Psoas muscle (tissue), 8 donors: Measurements from ENCODE around the gene SRI. TPM values are rescaled to one million over a fixed set of nuclear protein-coding genes. Genes with fewer than 3 reads are reported as not detected.

ENCODE experiments used
- ATAC-seq, 4 donors: fragments of 200-7000 bp; cut with Tn5 transposase; one replicate each; pipeline ENCODE4 v1.9.1; 2020; ENCODE audit warnings: moderate library complexity in 3 of 4, mild to moderate bottlenecking in 2 of 4
- DNase-seq, 2 donors: peaks; one replicate each; pipeline ENCODE4 v3.0.0-alpha.2; 2020
- H3K27ac ChIP-seq: fragments of 200-600 bp; one replicate; pipeline ENCODE4 v1.8.0; 2022
- H3K27me3 ChIP-seq, 3 donors: fragments of 200-600 bp in 1 of 3; one replicate each; pipeline versions ENCODE4 v1.6.1 to v1.8.0; 2013 to 2022; ENCODE audit warnings: low read length in 2 of 3, mild to moderate bottlenecking in 2 of 3, moderate library complexity in 1 of 3; ENCODE audit not compliant: insufficient read depth in 3 of 3
- H3K36me3 ChIP-seq, 2 donors: fragments of 200-600 bp in 1 of 2; one replicate each; pipeline versions ENCODE4 v1.6.1 to v1.8.0; 2013 to 2022; ENCODE audit warnings: low read depth in 1 of 2, mild to moderate bottlenecking in 1 of 2, moderate library complexity in 1 of 2; ENCODE audit not compliant: insufficient read depth in 1 of 2
- H3K4me1 ChIP-seq: fragments of 200-600 bp; one replicate; pipeline ENCODE4 v1.8.0; 2022
- H3K4me3 ChIP-seq: fragments of 200-600 bp; one replicate; pipeline ENCODE4 v1.8.0; 2022; ENCODE audit warnings: mild to moderate bottlenecking
- H3K9me3 ChIP-seq: fragments of 200-600 bp; one replicate; pipeline ENCODE4 v1.8.0; 2022
- WGBS, 3 donors: extraction: QIAGEN DNeasy Blood & Tissue Kit; methylation state at CpG; one replicate each; pipeline versions ENCODE4 v1.1.6 to v1.1.7; 2013; 5-methylcytosine and 5-hydroxymethylcytosine counted together
- intact Hi-C, 2 donors: fragments of 100-400 bp; cut with DNase I; formaldehyde crosslinking; loops; one replicate each; pipeline versions ENCODE4 v1.11.0 to v1.14.2; 2022
- polyA plus RNA-seq, 3 donors: library from polyadenylated mRNA; stranded (reverse); fragments of 200-250 nt; gene quantifications; one replicate each; pipeline ENCODE4 v1.2.3, GENCODE V29; 2013
- total RNA-seq, 4 donors: library from RNA; stranded (reverse); fragmentation: NEBNext Ultra II Directional in 2 of 4; extraction: Animal tissue kit (Norgen Biotek cat#: 25700) in 2 of 4; gene quantifications; one replicate each; pipeline versions ENCODE4 v1.2.1 to v1.2.4, GENCODE V29; 2021 to 2023
- TF ChIP-seq, protein P1 (sequence below): fragments of 200-600 bp; IDR thresholded peaks from one replicate; pipeline ENCODE4 v1.8.0; 2022; ENCODE audit warnings: antibody characterized with exemption
- donor health status: healthy with polysubstance abuse.
- donor health status: DM: no; HTN: no; CAD: no; lungs with moderate emphysema.
- donor health status: Bipolar disorder and iron deficiency.
- donor health status: healthy.
- donor health status: DM: yes; HTN: yes; CAD: no.
- donor health status: DM: no; HTN: no; CAD: no.
- donor health status: DM: no; HTN: no; CAD: no.
- donor health status: DM: yes; HTN: yes; CAD: no.

Gene SRI
- total and polyA plus RNA-seq, 7 donors = 24.4 to 46.7 (median 38.0) TPM

- Histone ChIP-seq H3K4me1 (no peaks in the 10 kb centered on the region), H3K27me3 (no peaks in the 10 kb centered on the region), H3K4me3 (no peak overlapping the region), H3K9me3 (no peaks in the 10 kb centered on the region), H3K36me3 (no peaks in the 10 kb centered on the region), H3K27ac (no peak overlapping the region)
- intact Hi-C loops = no loop called here
- ATAC-seq = no peak
- TF ChIP-seq, protein P1, sequence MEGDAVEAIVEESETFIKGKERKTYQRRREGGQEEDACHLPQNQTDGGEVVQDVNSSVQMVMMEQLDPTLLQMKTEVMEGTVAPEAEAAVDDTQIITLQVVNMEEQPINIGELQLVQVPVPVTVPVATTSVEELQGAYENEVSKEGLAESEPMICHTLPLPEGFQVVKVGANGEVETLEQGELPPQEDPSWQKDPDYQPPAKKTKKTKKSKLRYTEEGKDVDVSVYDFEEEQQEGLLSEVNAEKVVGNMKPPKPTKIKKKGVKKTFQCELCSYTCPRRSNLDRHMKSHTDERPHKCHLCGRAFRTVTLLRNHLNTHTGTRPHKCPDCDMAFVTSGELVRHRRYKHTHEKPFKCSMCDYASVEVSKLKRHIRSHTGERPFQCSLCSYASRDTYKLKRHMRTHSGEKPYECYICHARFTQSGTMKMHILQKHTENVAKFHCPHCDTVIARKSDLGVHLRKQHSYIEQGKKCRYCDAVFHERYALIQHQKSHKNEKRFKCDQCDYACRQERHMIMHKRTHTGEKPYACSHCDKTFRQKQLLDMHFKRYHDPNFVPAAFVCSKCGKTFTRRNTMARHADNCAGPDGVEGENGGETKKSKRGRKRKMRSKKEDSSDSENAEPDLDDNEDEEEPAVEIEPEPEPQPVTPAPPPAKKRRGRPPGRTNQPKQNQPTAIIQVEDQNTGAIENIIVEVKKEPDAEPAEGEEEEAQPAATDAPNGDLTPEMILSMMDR = no peak
- no peak for DNase-seq
These were observed 34.2 kb downstream of the SRI start for GRCh38 chr7:88185650-88186049.

DNA sequence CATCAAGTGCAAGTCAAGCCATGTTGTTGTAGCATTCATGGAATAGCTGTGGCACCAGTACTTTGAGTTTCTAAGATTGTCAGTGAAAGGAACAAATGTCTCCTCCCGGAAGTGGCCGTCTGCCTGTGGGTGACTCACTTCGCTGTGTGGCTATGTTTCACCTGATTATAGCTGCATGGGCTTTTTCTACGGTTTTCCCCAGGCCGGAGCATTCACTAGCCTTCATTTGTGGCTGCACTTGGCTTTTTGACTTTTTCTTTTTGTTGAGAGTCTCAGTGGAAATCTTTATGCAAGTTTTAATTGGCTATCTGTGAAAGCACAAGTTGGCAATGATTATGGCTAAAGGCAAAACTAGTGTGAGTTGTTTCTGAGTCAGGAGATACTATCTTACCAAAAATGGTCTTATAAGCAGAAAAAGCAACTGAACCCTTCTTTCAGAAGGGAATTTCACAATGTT is 35.0 kb downstream of the SRI start:
- intact Hi-C loops = no loop called here
- Histone ChIP-seq H3K36me3 (no peaks in the 10 kb centered on the region), H3K9me3 (no peaks in the 10 kb centered on the region), H3K27me3 (no peaks in the 10 kb centered on the region), H3K4me3 (no peak overlapping the region), H3K4me1 (no peaks in the 10 kb centered on the region), H3K27ac (no peak overlapping the region)
- ATAC-seq = no peak
- TF ChIP-seq, protein P1 = no peak
- 50 to 70% (median 58%) methylated on average over 5 of the region's 5 CpGs for WGBS, 3 donors
- DNase-seq = no peak

DNA sequence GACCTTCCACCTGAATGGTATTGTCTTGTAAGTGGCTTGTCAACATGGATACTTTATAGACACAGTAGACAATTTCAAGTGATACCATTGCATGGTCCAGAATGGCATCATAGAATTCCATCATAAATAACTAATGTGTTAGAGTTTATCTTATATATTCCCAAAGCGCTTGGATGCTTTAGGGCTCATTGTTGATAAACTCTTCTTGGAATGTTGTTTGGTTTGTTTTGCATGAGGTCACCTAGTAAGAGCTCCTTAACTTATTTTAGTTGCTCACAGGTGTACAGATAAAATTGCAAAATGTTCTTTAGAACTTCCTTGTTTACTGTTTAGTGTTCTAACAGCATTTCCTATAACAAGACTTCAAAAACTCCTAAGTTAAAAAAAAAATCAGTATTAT is 36.8 kb downstream of the SRI start:
- H3K4me3 ChIP-seq = no peak overlapping the region
- 95 to 100% (median 97%) methylated on average over 1 of the region's 1 CpG for WGBS, 3 donors
- no peaks in the 10 kb centered on the region for H3K4me1 ChIP-seq
- ATAC-seq (no peak), DNase-seq (no peak)
- H3K27me3 ChIP-seq = no peaks in the 10 kb centered on the region
- H3K36me3 ChIP-seq = no peaks in the 10 kb centered on the region
- H3K9me3 ChIP-seq = no peaks in the 10 kb centered on the region
- intact Hi-C loops = no loop called here
- TF ChIP-seq, protein P1 = no peak
- H3K27ac ChIP-seq = no peak overlapping the region

GRCh38 chr7:88176190-88176589 is 43.6 kb downstream of the SRI start:
- Histone ChIP-seq H3K27ac (no peak overlapping the region), H3K4me1 (no peaks in the 10 kb centered on the region), H3K4me3 (no peak overlapping the region), H3K27me3 (no peaks in the 10 kb centered on the region), H3K36me3 (no peaks in the 10 kb centered on the region), H3K9me3 (no peaks in the 10 kb centered on the region)
- TF ChIP-seq, protein P1 = no peak
- ATAC-seq (no peak), DNase-seq (no peak)
- 89 to 93% (median 91%) methylated on average over 5 of the region's 5 CpGs for WGBS, 3 donors
- intact Hi-C loops = no loop called here

DNA sequence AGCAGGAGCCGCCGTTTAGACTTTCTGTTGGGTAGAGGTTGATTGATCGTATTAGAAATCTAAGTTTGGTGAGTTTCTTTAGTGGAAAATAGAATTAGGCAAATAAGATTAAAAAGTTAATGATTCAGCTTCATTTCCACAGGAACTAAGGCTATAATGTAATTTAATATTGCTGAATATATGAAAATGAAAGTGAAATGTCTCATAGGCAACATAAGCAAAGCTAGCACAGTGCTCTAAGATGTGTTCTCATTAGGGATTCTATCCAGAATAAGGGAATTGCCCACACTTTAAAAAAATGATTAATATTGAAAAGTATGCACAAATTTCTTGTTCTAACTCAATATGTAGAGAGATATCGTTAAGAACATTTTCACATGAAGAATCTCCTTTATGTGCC is 47.0 kb downstream of the SRI start:
- H3K27me3 ChIP-seq = no peaks in the 10 kb centered on the region
- no peak for DNase-seq
- H3K4me1 ChIP-seq = no peaks in the 10 kb centered on the region
- no peak overlapping the region for H3K27ac ChIP-seq
- WGBS, 3 donors = 92 to 99% (median 95%) methylated on average over 4 of the region's 4 CpGs
- no peak overlapping the region for H3K4me3 ChIP-seq
- no peaks in the 10 kb centered on the region for H3K36me3 ChIP-seq
- no peak for ATAC-seq
- H3K9me3 ChIP-seq = no peaks in the 10 kb centered on the region
- intact Hi-C loops = no loop called here
- TF ChIP-seq, protein P1 = no peak
